Right lung (tissue), 5 donors: ENCODE measurements around the gene EIF4E1B. TPM values are rescaled to one million over a fixed set of nuclear protein-coding genes. Genes with fewer than 3 reads are reported as not detected.

Experiments used
- DNase-seq, 2 donors: peaks; one replicate each; pipeline ENCODE4 v3.0.0-alpha.2; 2013
- polyA plus RNA-seq, 5 donors: library from polyadenylated mRNA; unstranded; fragments of 120-200 nt; gene quantifications; one replicate each; pipeline versions ENCODE4 v1.2.1 to v1.2.3, GENCODE V29; 2013; ENCODE audit warnings: inconsistent platforms in 1 of 5, low replicate concordance in 1 of 5; ENCODE audit not compliant: insufficient read length in 5 of 5, insufficient read depth in 1 of 5

Gene EIF4E1B
- polyA plus RNA-seq, 5 donors = 0.05 to 0.08 TPM; not detected in 3

- peak; percentile 99 to 100 for DNase-seq
These were observed 16.8 kb downstream of the EIF4E1B start, which contains the start of gene TSPAN17 for GRCh38 chr5:176647030-176647842. TSPAN17 (plus strand) TSS chr5:176647484; CDS start chr5:176647616, 132 bp downstream.

- peak in 1 of 2 donors; percentile 52 for DNase-seq
These were observed 17.5 kb downstream of the EIF4E1B start for GRCh38 chr5:176647843-176648473.

- no peak for DNase-seq
These were observed 18.2 kb downstream of the EIF4E1B start for GRCh38 chr5:176648474-176649194.

- DNase-seq = no peak
These were observed 19.9 kb downstream of the EIF4E1B start for GRCh38 chr5:176650354-176650884.

GRCh38 chr5:176651472-176651980 lies 21.1 kb downstream of the EIF4E1B start:
- DNase-seq = no peak

GRCh38 chr5:176652136-176652535 lies 21.7 kb downstream of the EIF4E1B start:
- no peak for DNase-seq

GRCh38 chr5:176653401-176654385 lies 23.2 kb downstream of the EIF4E1B start:
- DNase-seq = no peak

- no peak for DNase-seq
These were observed 24.4 kb downstream of the EIF4E1B start for GRCh38 chr5:176654856-176655255.

GRCh38 chr5:176656467-176656990 lies 26.1 kb downstream of the EIF4E1B start:
- no peak for DNase-seq

GRCh38 chr5:176658007-176658599 lies 27.6 kb downstream of the EIF4E1B start:
- peak in 1 of 2 donors; percentile 48 for DNase-seq

- no peak for DNase-seq
These were observed 28.5 kb downstream of the EIF4E1B start for GRCh38 chr5:176658817-176659511.

GRCh38 chr5:176659512-176659839 lies 29.0 kb downstream of the EIF4E1B start:
- DNase-seq = no peak

GRCh38 chr5:176659860-176660461 lies 29.5 kb downstream of the EIF4E1B start:
- no peak for DNase-seq

- DNase-seq = no peak
These were observed 30.0 kb downstream of the EIF4E1B start for GRCh38 chr5:176660530-176660859.

- peak; percentile 64 to 72 for DNase-seq
These were observed 30.6 kb downstream of the EIF4E1B start for GRCh38 chr5:176660860-176661641.

GRCh38 chr5:176661676-176662075 lies 31.2 kb downstream of the EIF4E1B start:
- no peak for DNase-seq

- DNase-seq = no peak
These were observed 32.2 kb downstream of the EIF4E1B start for GRCh38 chr5:176662371-176663333.
